Sigmoid colon (tissue), 4 donors: Measurements from ENCODE around the gene ERMAP.

Experiments used
- CTCF ChIP-seq, 4 experiments: fragments of 450-650 bp in 3 of 4; fragments of 200-600 bp in 1 of 4; IDR thresholded peaks; one replicate each; pipeline ENCODE4 v1.5.1; 2016 to 2019; ENCODE audit warnings: antibody characterized with exemption in 4 of 4, mild to moderate bottlenecking in 3 of 4, moderate library complexity in 2 of 4
- EP300 ChIP-seq, 4 donors: sonication (generic); formaldehyde crosslinking; IDR thresholded peaks; one replicate each; pipeline ENCODE4 v1.6.1; 2017; ENCODE audit warnings: antibody characterized with exemption in 4 of 4
- POLR2A ChIP-seq, 2 donors: fragments of 450-650 bp; IDR thresholded peaks; one replicate each; pipeline ENCODE4 v1.6.1; 2016; ENCODE audit warnings: antibody characterized with exemption in 2 of 2, mild to moderate bottlenecking in 2 of 2, moderate library complexity in 2 of 2
- POLR2AphosphoS5 ChIP-seq, 4 donors: sonication (generic); formaldehyde crosslinking; IDR thresholded peaks; one replicate each; pipeline ENCODE4 v1.6.1; 2017; ENCODE audit warnings: antibody characterized with exemption in 4 of 4

DNA sequence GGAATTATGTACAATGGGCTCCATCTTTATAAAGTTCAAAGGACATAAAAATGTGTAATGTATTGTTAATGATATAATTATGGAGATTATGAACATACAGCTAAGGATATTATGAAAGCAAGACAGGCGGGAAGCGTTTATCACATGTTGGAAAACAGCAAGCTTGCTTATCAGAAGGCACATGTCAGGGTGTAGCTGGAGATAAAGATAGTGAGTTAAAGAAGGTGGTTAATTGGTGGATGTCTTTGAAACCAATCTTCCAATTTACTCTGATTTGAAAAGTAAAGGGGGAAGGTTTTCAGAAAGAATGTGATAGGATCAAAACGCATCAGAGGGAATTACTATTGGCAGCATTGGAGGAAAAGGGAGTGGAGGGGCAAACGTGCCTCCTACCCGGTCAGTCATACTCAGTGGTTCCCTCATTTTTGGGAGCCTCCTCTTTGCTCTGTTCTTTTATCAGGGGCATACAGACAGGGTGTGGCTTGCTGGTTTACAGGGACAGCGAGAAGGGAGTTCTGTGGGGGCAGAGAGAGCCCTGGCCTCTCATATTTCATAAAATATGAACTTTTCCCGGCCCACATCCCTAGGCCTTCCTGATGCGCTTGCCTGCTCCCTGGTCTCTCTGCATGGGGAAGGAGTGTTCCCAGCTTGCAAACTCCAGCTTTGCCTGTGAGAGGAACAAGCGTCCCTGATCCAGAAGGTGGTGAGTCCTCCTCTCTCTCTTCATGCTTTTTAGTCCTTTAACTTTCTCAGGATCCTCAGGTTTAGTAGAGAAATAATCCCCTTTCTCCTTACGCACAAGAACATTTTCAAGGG, 8.3 kb downstream of the ERMAP start:
- no peak for TF ChIP-seq CTCF (IDR thresholded peaks at IDR 0.05)
- TF ChIP-seq POLR2A (IDR thresholded peaks at IDR 0.05): no peak
- no peak for TF ChIP-seq POLR2AphosphoS5 (IDR thresholded peaks at IDR 0.05)
- no peak for TF ChIP-seq EP300 (IDR thresholded peaks at IDR 0.05)
